ENCODE results near the gene TCEAL8.
A peak's percentile ranks its signal among the peaks of the same experiment; 100 is the strongest.

TCEAL8 gene

DNA sequence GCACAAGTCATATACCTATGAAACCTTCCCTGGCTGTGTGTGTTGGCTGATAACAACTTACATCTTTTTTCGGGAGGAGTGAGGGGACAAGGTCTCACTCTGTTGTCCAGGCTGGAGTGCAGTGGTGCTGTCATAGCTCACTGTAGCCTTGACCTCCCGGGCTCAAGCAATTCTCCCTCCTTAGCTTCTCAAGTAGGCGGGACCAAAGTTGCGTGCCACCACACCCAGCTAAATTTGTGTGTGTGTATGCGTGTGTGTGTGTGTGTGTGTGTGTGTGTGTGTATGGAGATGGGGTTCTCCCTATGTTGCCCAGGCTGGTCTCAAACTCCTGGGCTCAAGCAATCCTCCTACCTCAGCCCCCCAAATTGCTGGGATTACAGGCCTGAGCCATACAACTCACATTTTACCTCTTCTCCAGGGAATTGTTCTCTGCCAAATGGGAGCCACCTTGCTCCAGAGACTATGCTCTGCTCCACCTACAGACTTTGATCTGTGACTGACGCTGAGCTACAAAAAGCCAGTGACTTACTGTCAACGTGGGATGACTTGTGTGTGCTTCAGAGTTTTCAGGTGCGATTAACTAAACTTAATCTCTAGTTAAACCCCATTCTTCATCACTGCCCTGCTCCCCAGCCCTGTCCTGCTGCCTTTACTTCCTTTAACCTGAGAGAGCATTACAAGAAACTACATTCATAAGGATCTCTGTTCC is 42.1 kb downstream of the TCEAL8 start:
- no peak for DNase-seq

DNA sequence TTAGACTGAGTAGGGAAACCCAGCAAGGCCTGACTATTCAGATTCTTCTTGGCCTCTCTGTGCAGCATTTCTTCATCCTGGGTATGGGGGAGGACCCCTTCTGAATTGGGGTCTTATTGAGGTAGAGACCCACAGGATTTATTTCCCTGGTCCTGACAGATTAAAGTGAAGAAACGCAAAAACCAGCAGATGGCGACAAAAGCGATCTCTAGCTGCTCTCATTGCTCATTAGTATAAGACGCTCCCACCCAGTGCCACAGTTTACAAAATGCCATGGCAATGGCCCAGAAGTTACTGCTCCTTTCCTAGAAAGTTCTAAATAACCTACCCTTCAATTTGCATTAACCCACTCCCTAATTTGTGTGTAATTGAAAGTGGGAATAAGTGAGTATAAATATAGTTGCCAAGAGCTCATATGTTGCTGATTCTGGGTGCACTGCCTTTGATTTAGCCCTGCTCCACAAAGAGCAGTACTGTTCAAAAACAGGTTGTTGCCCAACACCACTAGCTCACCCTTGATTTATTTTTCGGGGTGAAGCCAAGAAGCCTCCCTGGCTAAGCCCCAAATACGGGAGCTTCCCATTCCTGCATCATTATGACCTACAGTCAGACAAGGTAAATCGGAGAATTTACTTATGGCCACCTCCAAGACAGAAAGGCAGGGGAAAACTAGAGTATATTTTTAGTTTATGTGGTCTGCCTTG is 43.8 kb downstream of the TCEAL8 start:
- peak; percentile 21 to 50 for DNase-seq

DNA sequence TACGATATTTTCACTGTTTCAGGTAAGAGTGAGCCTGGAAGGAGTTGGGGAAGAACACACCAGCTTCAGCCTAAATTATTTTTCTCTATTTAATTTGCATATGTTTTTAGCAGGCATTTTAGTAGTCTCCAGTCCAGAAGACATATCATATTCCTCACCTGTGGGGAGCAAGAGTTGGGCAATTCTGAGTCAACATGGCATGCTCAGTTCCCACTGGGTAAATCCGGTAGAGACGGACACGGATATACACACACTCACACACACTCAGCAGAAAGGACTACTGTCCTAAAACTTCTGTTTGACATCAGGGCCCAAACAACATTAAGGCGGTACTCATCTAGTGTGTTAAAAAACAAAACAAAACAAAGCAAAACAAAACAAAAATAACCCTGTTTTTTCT is 44.9 kb downstream of the TCEAL8 start:
- no peak for DNase-seq
